ENCODE data around the gene F7. TPM values are rescaled to one million over a fixed set of nuclear protein-coding genes. Genes with fewer than 3 reads are reported as not detected.

F7 gene
- polyA plus RNA-seq, 1 experiment = 0.06 TPM

- ChIA-PET CTCF (no interaction called here), POLR2A (no interaction called here)
- H3K4me3 ChIP-seq (ENCODE audit: low read depth, low read length) = peak overlapping the region; percentile 60
- no peak for DNase-seq (ENCODE audit: low read depth, low spot score)
- H3K27ac ChIP-seq (ENCODE audit: low read depth, low read length) = no peak overlapping the region
- peaks cover 11% of the 10 kb centered on the region for H3K27me3 ChIP-seq (ENCODE audit: control insufficient read depth, insufficient read depth, low read length)
- no peaks in the 10 kb centered on the region for H3K9me3 ChIP-seq (ENCODE audit: control insufficient read depth, insufficient read depth, low read length)
- TF ChIP-seq CTCF (IDR thresholded peaks at IDR 0.05; ENCODE audit: low read depth, low read length) = peak; percentile 30
Measured at GRCh38 chr13:113123226-113124201, 17.9 kb downstream of the F7 start.

GRCh38 chr13:113124211-113124970 lies 18.8 kb downstream of the F7 start:
- Histone ChIP-seq H3K9me3 (ENCODE audit: control insufficient read depth, insufficient read depth, low read length) (peaks cover 2% of the 10 kb centered on the region; the same call in 1 of the 2 replicates), H3K27ac (ENCODE audit: low read depth, low read length) (no peak overlapping the region), H3K4me3 (ENCODE audit: low read depth, low read length) (no peak overlapping the region), H3K27me3 (ENCODE audit: control insufficient read depth, insufficient read depth, low read length) (peaks cover 11% of the 10 kb centered on the region)
- DNase-seq (ENCODE audit: low read depth, low spot score) = no peak
- ChIA-PET CTCF (no interaction called here), POLR2A (no interaction called here)
- no peak for TF ChIP-seq CTCF (IDR thresholded peaks at IDR 0.05; ENCODE audit: low read depth, low read length)

GRCh38 chr13:113125506-113126264 lies 20.1 kb downstream of the F7 start:
- ChIA-PET POLR2A (no interaction called here), CTCF (no interaction called here)
- DNase-seq (ENCODE audit: low read depth, low spot score) = no peak
- peaks cover 13% of the 10 kb centered on the region; the same call in 1 of the 2 replicates for H3K9me3 ChIP-seq (ENCODE audit: control insufficient read depth, insufficient read depth, low read length)
- no peak overlapping the region for H3K4me3 ChIP-seq (ENCODE audit: low read depth, low read length)
- H3K27ac ChIP-seq (ENCODE audit: low read depth, low read length) = no peak overlapping the region
- peaks cover 10% of the 10 kb centered on the region for H3K27me3 ChIP-seq (ENCODE audit: control insufficient read depth, insufficient read depth, low read length)
- no peak for TF ChIP-seq CTCF (IDR thresholded peaks at IDR 0.05; ENCODE audit: low read depth, low read length)

GRCh38 chr13:113126265-113127150 lies 20.9 kb downstream of the F7 start:
- CTCF ChIA-PET = no interaction called here

More at GRCh38 chr13:113126265-113127150, 20.9 kb downstream of the F7 start:
- POLR2A ChIA-PET = interaction anchor here (0.6 kb wide), 1 partner anchor 51 kb away, joined by 3 read pairs; no protein-coding TSS in a partner anchor
- peaks cover 13% of the 10 kb centered on the region; the same call in 1 of the 2 replicates for H3K9me3 ChIP-seq (ENCODE audit: control insufficient read depth, insufficient read depth, low read length)
- H3K4me3 ChIP-seq (ENCODE audit: low read depth, low read length) = no peak overlapping the region
- DNase-seq (ENCODE audit: low read depth, low spot score) = no peak
- no peak for TF ChIP-seq CTCF (IDR thresholded peaks at IDR 0.05; ENCODE audit: low read depth, low read length)
- no peak overlapping the region for H3K27ac ChIP-seq (ENCODE audit: low read depth, low read length)
- H3K27me3 ChIP-seq (ENCODE audit: control insufficient read depth, insufficient read depth, low read length) = peaks cover 10% of the 10 kb centered on the region
